ENCODE measurements around the gene APOBEC3H.
A peak's percentile ranks its signal among the peaks of the same experiment; 100 is the strongest.
"Not testable (repeated sequence)": the region's sequence is repeated elsewhere in the genome, so short reads cannot be mapped to it uniquely, and the experiment has no call there.

The APOBEC3H gene

DNA sequence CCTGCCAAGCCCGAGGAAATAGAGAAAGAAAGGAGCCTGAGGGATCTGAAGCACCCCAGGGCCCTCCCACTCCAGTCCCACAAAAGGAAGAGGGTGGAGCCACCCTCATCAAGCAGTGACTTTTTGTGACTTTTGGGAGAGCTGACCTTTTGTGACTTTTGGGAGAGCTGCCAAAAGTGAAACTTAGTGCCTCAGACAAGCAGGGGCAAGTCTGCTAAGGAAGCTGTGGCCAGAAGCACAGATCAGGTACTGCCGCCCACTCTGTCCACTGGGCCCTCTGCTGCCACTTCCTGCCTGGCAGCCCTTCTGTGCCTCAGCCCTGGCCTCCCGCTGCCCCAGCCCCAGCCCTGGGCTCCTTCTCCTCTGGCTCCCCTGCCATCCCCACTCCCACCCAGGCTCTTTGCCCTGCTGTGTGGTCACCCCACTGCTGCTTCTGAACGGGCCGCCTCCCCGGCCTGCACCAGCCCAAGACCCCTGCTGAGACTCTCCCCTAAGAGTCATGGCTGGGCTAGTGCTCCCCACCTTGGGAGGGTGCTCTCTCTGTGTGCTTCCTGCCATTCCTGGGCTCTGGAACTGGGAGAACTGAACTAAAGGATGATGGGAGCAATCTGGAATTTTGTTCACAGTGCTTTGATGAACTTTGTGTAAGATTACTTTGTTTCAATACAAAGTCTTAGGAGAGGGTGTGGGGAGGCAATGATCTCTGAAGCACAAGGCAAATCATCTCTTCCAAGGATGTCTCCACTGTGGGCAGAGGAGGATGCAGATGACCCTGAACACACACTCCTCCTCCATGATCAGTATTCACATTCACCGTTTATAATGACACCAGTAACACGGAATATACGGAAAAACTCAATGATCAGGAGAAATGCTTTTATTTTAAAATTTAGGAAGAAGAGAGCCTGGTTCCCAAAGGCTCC is at the start of gene APOBEC3H:
APOBEC3H (plus strand) TSS at position 147 of the 923 bp plus-strand sequence. CDS start 3,035 bp downstream, outside the sequence.
- DNase-seq (ENCODE audit: low spot score), result peak; percentile 49

- DNase-seq (ENCODE audit: low spot score), result not testable (repeated sequence)
These were observed 47.6 kb upstream of the APOBEC3H start for GRCh38 chr22:39049486-39049885.

DNA sequence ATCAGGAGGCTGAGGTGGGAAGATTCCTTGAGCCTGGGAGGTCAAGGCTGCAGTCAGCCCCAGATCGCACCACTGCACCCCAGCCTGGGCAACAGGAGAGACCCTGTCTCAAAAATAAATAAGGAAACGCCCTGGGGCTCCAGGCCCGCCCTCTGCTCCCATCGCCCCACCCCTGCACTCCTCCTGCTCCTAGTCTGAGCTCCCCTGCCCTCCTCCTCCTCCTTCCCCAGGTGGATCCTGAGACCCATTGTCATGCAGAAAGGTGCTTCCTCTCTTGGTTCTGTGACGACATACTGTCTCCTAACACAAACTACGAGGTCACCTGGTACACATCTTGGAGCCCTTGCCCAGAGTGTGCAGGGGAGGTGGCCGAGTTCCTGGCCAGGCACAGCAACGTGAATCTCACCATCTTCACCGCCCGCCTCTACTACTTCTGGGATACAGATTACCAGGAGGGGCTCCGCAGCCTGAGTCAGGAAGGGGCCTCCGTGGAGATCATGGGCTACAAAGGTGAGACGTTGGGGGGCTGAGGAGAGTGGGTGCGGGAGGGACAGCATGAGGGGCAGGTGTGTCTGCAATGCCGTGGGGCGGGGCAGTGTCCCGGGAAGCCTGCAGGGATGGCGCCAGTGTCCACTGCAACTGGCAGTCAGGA is 45.1 kb upstream of the APOBEC3H start:
- DNase-seq (ENCODE audit: low spot score), result not testable (repeated sequence)

DNA sequence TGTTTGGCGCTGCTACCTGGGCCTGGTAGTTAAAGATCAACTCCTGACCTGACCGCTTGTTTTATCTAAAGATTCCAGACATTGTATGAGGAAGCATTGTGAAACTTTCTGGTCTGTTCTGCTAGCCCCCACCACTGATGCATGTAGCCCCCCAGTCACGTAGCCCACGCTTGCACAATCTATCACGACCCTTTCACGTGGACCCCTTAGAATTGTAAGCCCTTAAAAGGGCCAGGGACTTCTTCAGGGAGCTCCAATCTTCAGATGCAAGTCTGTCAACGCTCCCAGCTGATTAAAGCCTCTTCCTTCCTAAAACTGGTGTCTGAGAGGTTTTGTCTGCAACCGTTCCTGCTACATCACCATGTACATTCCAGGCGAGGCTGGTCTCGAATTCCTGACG is 41.4 kb upstream of the APOBEC3H start:
- DNase-seq (ENCODE audit: low spot score), result no peak

- DNase-seq (ENCODE audit: low spot score), result not testable (repeated sequence)
These were observed 35.8 kb upstream of the APOBEC3H start for GRCh38 chr22:39061290-39061689.

GRCh38 chr22:39061951-39062350 is 35.1 kb upstream of the APOBEC3H start:
- not testable (repeated sequence) for DNase-seq (ENCODE audit: low spot score)

- not testable (repeated sequence) for DNase-seq (ENCODE audit: low spot score)
These were observed 33.1 kb upstream of the APOBEC3H start for GRCh38 chr22:39063904-39064303.

DNA sequence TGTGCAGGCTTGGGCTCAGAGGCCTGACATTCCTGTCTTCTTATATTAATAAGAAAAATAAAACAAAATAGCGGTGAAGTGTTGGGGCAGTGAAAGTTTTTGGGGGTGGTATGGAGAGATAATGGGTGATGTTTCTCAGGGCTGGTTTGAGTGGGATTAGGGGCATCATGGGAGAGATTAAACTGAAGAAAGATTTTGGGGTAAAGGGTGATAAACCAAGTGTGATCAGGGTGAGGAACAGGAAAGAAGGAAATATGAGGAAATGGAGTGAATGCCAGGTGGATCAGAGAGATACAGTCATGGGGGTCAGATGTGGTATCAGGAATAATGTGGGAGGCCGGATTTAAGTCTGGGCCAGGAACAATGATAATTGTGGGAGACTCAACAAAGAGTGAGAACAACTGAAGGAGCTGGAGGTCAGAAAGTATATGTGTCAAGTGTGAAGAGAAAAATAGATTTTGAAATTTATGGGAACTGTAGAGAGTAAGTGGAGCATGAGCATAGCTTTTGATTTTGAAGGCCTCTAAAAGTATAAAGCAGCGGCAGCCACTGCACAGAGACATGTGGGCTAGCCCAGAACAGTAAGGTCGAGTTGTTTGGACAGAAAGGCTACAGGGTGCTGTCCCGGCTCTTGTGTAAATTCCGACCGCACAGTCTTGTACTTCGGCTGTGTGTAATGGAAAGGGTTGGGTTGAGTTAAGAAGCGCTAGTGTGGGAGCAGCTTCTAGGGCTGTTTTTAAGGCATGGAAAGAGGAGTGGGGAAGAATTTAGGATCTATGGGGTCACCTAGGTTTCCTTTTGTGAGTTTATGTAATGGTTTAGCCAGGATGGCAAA is 30.4 kb upstream of the APOBEC3H start:
- not testable (repeated sequence) for DNase-seq (ENCODE audit: low spot score)

DNA sequence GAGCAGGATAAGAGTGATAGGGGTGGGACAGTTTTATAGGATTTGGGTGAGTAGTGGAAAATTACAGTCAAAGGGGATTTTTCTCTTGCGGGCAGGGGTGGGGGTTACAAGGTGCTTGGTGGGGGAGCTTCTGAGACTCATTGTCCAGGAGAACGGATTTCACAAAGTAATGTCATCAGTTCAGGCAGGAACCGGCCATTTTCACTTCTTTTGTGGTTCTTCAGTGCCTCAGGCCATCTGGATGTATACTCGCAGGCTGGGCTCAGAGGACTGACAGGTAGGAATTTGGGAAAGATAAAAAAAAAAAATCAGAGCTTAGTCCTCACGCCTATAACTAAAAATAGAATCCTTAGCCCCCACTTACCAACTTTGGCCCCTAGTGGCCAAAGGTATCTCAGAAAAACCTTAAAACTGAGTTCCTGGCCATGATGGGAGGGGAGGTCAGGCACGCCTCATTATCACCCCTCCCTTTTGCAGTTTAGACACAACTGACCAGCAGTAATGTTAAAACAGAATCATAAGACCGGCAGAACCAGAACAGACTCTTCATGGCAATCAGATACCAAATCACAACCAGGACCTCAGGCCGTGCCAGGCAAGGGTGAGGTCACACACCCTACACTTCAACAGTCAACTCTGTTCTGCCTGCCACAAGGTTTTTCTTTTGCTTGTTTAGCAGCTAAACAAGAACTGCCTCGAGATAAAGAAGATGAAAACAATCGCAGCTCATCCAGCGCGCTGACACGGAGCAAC is 28.8 kb upstream of the APOBEC3H start:
- no peak for DNase-seq (ENCODE audit: low spot score)

DNA sequence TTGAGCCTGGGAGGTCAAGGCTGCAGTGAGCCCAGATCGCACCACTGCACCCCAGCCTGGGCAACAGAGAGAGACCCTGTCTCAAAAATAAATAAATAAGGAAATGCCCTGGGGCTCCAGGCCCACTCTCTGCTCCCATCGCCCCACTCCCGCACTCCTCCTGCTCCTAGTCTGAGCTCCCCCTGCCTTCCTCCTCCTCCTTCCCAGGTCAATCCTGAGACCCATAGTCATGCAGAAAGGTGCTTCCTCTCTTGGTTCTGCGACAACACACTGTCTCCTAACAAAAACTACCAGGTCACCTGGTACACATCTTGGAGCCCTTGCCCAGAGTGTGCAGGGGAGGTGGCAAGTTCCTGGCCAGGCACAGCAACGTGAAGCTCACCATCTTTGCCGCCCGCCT is 26.9 kb upstream of the APOBEC3H start:
- no peak for DNase-seq (ENCODE audit: low spot score)

GRCh38 chr22:39072581-39072981 is 24.5 kb upstream of the APOBEC3H start:
- DNase-seq (ENCODE audit: low spot score), result not testable (repeated sequence)

DNA sequence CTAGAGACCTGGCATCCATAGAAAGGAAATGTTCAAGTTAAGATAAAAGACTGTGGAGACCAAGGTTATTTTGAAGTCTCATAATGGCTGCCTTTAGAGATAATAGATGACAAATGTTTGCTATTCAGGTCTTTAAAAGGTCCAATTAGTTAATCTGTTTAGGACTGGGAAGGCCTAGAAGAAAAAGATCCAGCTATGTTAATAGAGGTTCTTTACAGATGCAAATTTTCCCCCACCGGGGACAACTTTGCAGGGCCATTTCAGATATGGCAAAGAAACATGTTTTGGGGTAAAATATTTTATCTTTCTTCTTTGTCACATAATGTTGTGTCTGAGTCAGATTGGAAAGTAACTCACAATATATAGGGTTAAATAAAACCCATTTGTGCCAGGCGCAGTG is 23.1 kb upstream of the APOBEC3H start:
- no peak for DNase-seq (ENCODE audit: low spot score)

DNA sequence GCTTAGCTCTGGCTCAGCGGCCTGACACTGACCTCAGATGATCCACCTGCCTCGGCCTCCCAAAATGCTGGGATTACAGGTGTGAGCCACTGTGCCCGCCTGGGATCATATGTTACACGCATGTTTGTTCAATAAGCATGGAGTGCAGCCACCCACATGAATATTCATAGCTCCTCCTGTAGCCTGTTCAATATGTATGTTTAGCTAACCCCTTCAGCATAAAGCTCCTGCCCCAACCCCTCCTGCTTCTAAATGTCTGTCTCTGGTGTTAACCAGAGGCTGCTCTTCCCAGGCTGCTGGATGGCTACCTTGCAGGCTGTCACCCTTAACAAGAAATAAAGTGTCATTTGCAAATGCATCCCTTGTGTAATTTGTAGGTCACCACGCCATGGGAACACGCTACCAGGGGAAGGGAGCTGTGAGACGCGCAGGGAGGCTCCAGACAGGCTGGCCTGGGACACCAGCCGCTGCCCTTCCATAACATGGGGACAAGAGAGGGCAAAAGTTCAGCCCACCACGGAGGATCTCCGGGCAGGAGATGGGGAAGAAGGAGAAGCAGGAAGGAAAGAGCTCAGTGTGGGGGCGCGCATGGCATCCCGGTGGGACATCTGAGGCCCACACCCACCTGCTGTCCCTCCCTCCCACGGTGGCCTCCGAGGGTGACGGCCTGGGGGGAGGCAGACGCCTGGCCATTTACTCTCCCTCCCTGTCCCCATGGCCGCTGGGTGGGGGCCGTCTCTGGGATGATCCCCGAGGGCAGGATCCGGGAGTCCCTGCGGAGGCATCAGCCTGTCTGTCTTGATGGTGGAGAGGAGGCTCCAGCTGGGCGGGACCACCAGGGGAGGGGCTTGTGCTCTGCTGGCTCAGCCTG is 20.7 kb upstream of the APOBEC3H start:
- not testable (repeated sequence) for DNase-seq (ENCODE audit: low spot score)

DNA sequence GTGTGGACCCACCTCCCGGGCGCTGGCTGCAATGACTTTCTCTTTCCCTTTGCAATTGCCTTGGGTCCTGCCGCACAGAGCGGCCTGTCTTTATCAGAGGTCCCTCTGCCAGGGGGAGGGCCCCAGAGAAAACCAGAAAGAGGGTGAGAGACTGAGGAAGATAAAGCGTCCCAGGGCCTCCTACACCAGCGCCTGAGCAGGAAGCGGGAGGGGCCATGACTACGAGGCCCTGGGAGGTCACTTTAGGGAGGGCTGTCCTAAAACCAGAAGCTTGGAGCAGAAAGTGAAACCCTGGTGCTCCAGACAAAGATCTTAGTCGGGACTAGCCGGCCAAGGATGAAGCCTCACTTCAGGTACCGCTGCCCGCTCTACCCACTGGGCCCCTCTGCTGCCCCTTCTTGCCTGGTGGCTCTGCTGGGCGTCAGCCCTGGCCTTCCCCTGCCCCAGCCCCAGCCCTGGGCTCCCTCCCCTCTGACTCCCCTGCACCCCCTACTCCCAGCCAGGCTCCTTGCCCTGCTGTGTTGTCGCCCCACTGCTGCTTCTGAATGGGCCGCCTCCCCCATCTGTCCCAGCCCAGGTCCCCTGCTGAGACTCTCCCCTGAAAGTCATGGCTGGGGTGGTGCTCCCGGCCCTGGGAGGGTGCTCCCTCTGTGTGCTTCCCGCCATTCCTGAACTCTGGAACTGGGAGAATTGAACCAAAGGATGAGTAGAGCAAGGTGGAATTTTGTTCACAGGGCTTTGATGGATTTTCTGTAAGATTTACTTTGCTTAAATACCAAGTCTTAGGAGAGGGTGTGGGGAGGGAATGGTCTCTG is 19.8 kb upstream of the APOBEC3H start, which contains the start of gene APOBEC3G:
APOBEC3G (plus strand) TSS at position 250 of the 815 bp plus-strand sequence; CDS start at position 337, 87 bp downstream.
- DNase-seq (ENCODE audit: low spot score), result peak; percentile 47

GRCh38 chr22:39077912-39078311 is 19.1 kb upstream of the APOBEC3H start:
- not testable (repeated sequence) for DNase-seq (ENCODE audit: low spot score)

- DNase-seq (ENCODE audit: low spot score), result no peak
These were observed 18.7 kb upstream of the APOBEC3H start for GRCh38 chr22:39078329-39078728.

- DNase-seq (ENCODE audit: low spot score), result not testable (repeated sequence)
These were observed 17.9 kb upstream of the APOBEC3H start for GRCh38 chr22:39079054-39079637.

DNA sequence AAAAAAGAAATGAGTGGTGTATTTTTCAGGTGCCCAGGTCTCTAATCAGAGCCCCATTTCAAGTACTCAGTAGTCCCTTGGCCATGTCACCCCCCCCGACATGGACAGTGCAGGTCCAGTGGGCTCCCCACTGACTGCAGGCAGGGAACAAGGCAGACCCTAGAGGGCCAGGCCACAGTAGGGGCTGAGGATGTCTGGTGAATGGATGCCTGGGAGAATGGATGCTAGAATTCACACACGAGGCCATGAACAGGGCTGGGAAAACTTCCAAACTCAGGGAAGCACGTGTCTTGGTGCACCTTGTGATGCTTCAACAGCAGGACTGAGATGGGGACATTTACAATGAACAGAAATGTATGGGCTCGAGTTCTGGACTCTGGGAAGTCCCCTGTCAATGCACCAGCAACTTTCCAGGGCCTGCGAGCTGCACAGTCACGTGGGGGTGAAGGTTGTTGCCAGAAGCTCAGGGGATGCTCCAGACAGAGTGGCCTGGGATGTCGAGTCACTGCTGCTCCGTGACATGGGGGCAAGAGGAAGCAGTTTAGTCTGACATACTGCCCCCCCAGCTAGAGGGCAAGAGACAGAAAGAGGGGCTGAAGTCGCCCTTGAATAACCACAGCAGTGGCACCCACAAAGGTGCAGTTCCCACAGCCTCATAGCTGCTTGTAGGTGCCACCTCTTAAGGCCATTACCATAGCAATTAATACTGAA is 16.8 kb upstream of the APOBEC3H start:
- DNase-seq (ENCODE audit: low spot score), result no peak

All from Ammon's horn (tissue), 1 donor.